ENCODE results near the gene TBL3.

The TBL3 gene

DNA sequence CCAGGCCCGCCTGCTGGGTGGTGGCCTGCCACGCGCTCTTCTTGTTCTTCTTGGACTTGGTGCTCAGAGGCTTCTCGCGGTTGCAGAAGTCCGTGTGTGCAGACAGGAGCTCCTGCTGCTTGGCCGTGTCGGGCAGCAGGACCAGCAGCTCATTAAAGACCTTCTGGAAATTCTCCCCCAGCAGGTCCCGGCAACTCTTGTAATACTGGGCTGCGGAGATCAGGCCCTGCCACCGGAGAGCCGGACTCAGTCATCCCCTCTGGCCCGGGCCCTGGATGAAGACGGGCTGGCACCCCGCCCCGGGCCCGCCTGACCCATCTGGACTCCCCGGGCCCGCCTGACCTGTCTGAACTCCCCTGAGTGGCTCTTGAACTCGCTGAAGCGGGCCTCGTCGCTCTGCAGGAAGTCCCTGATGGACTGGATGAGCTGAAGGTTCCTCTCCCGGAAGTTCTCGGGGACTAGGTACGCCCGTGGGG, 26.5 kb downstream of the TBL3 start:
- H3K27ac ChIP-seq (ENCODE audit: low read length) = no peak overlapping the region

GRCh38 chr16:1998852-1999801, 27.3 kb downstream of the TBL3 start:
- peaks cover 3 to 20% of the 10 kb centered on the region in 2 donors for H3K4me1 ChIP-seq (ENCODE audit: control insufficient read depth in 1 of 2, insufficient read depth in 2 of 2, low read length in 2 of 2)
- peaks cover 23 to 63% of the 10 kb centered on the region in 2 donors for H3K36me3 ChIP-seq (ENCODE audit: control insufficient read depth in 1 of 2, insufficient read depth in 2 of 2, low read length in 2 of 2)
- no peaks in the 10 kb centered on the region for H3K27me3 ChIP-seq (ENCODE audit: low read depth, low read length)
- H3K4me3 ChIP-seq (ENCODE audit: low read depth in 1 of 2, low read length in 2 of 2) = no peak overlapping the region
- H3K9me3 ChIP-seq (ENCODE audit: control insufficient read depth in 1 of 2, low read length in 2 of 2) = no peaks in the 10 kb centered on the region
- no peak overlapping the region for H3K27ac ChIP-seq (ENCODE audit: low read length)

More for the DNA sequence above, 26.5 kb downstream of the TBL3 start:
- peaks cover 0 to 12% of the 10 kb centered on the region in 2 donors for H3K4me1 ChIP-seq (ENCODE audit: control insufficient read depth in 1 of 2, insufficient read depth in 2 of 2, low read length in 2 of 2)
- no peaks in the 10 kb centered on the region for H3K27me3 ChIP-seq (ENCODE audit: low read depth, low read length)
- no peaks in the 10 kb centered on the region for H3K9me3 ChIP-seq (ENCODE audit: control insufficient read depth in 1 of 2, low read length in 2 of 2)
- peaks cover 23 to 62% of the 10 kb centered on the region in 2 donors for H3K36me3 ChIP-seq (ENCODE audit: control insufficient read depth in 1 of 2, insufficient read depth in 2 of 2, low read length in 2 of 2)
- H3K4me3 ChIP-seq (ENCODE audit: low read depth in 1 of 2, low read length in 2 of 2) = no peak overlapping the region

GRCh38 chr16:1999866-2000514, 28.1 kb downstream of the TBL3 start:
- peaks cover 6 to 28% of the 10 kb centered on the region in 2 donors for H3K4me1 ChIP-seq (ENCODE audit: control insufficient read depth in 1 of 2, insufficient read depth in 2 of 2, low read length in 2 of 2)
- H3K27ac ChIP-seq (ENCODE audit: low read length) = no peak overlapping the region
- no peak overlapping the region for H3K4me3 ChIP-seq (ENCODE audit: low read depth in 1 of 2, low read length in 2 of 2)
- H3K36me3 ChIP-seq (ENCODE audit: control insufficient read depth in 1 of 2, insufficient read depth in 2 of 2, low read length in 2 of 2) = peaks cover 23 to 63% of the 10 kb centered on the region in 2 donors
- no peaks in the 10 kb centered on the region for H3K27me3 ChIP-seq (ENCODE audit: low read depth, low read length)
- no peaks in the 10 kb centered on the region for H3K9me3 ChIP-seq (ENCODE audit: control insufficient read depth in 1 of 2, low read length in 2 of 2)

- no peak overlapping the region for H3K27ac ChIP-seq (ENCODE audit: low read length)
- H3K36me3 ChIP-seq (ENCODE audit: control insufficient read depth in 1 of 2, insufficient read depth in 2 of 2, low read length in 2 of 2) = peaks cover 23 to 63% of the 10 kb centered on the region in 2 donors
- H3K27me3 ChIP-seq (ENCODE audit: low read depth, low read length) = no peaks in the 10 kb centered on the region
- H3K9me3 ChIP-seq (ENCODE audit: control insufficient read depth in 1 of 2, low read length in 2 of 2) = no peaks in the 10 kb centered on the region
- no peak overlapping the region for H3K4me3 ChIP-seq (ENCODE audit: low read depth in 1 of 2, low read length in 2 of 2)
- H3K4me1 ChIP-seq (ENCODE audit: control insufficient read depth in 1 of 2, insufficient read depth in 2 of 2, low read length in 2 of 2) = peaks cover 6 to 39% of the 10 kb centered on the region in 2 donors
These were observed 29.2 kb downstream of the TBL3 start for GRCh38 chr16:2001035-2001434.

DNA sequence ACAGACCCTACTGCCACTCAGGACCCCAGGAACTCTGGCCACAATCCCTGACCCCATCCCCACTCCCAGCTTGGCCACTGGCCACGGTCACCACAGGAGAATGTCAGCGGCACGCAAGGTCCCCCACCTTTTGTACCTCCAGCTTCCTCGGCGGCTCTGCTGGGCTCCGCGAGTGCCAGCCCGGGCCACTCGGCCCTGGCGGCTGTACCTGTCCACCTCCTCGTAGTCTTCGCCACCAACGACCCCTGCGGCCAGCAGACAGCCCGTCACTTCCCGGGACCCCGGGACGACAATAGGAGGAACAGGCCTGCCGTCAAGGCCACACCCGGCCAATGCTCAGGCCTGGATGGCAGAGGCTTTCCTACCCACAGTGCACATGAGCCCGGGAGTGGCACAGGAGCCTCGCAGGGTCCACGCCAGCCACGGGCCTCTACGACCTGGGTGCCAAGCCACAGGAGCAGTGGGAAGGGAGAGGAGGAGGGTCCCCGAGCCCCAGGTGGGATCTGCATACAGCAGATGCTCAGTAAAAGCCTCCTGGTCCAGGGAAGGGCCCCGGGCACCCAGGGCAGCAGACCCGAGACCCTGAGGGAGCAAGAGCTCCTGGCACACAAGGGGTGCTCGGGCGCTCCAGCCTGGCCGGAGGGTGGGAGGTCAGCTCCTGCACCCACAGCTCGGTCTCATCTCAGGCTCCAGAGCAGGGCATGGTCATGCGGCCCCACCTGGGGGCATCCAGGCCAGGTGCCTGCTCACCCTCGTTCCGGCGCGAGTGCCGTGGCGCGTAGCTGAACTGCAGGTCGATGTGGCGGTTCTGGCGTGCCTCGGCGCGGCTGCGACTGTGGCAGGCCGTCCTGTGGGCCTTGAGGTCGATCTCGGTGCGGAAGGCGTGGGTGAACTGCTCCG, 29.9 kb downstream of the TBL3 start:
- H3K36me3 ChIP-seq (ENCODE audit: control insufficient read depth in 1 of 2, insufficient read depth in 2 of 2, low read length in 2 of 2) = peaks cover 23 to 61% of the 10 kb centered on the region in 2 donors
- peaks cover 6 to 45% of the 10 kb centered on the region in 2 donors for H3K4me1 ChIP-seq (ENCODE audit: control insufficient read depth in 1 of 2, insufficient read depth in 2 of 2, low read length in 2 of 2)
- no peaks in the 10 kb centered on the region for H3K9me3 ChIP-seq (ENCODE audit: control insufficient read depth in 1 of 2, low read length in 2 of 2)
- no peak overlapping the region for H3K4me3 ChIP-seq (ENCODE audit: low read depth in 1 of 2, low read length in 2 of 2)
- no peak overlapping the region for H3K27ac ChIP-seq (ENCODE audit: low read length)
- H3K27me3 ChIP-seq (ENCODE audit: low read depth, low read length) = no peaks in the 10 kb centered on the region

- peaks cover 23 to 54% of the 10 kb centered on the region in 2 donors for H3K36me3 ChIP-seq (ENCODE audit: control insufficient read depth in 1 of 2, insufficient read depth in 2 of 2, low read length in 2 of 2)
- no peak overlapping the region for H3K27ac ChIP-seq (ENCODE audit: low read length)
- no peaks in the 10 kb centered on the region for H3K9me3 ChIP-seq (ENCODE audit: control insufficient read depth in 1 of 2, low read length in 2 of 2)
- H3K4me1 ChIP-seq (ENCODE audit: control insufficient read depth in 1 of 2, insufficient read depth in 2 of 2, low read length in 2 of 2) = peaks cover 10 to 49% of the 10 kb centered on the region in 2 donors
- H3K4me3 ChIP-seq (ENCODE audit: low read depth in 1 of 2, low read length in 2 of 2) = no peak overlapping the region
- H3K27me3 ChIP-seq (ENCODE audit: low read depth, low read length) = no peaks in the 10 kb centered on the region
These were observed 30.8 kb downstream of the TBL3 start for GRCh38 chr16:2002406-2003230.

DNA sequence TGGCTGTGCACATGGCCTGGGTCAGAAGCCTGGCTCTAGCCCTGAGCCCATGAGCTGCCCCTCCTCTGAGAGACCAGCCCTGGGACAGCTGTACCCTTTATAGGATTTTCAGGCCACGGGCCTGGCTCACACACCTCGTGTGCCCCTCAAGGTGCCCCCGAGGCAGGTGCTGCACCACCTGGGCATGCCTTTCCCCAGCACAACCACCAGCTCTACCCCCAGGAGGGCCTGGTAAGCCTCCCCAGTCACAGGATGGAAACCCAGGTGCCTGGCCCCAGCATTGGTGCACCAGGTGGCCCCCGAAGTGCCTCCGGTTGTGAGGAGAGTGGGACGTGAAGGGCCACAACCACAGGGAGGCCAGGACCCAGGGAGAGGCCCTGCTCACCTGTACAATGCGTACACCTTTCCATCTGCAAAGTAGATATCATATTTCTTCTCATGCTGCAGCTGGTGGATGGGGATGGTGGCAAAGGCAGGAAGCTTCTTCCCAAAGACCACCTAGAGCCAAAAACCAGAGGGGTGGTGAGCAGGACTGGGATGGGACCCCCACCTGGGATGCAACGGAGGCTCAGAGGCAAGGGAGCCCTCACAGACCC, 31.5 kb downstream of the TBL3 start:
- H3K27ac ChIP-seq (ENCODE audit: low read length) = no peak overlapping the region

DNA sequence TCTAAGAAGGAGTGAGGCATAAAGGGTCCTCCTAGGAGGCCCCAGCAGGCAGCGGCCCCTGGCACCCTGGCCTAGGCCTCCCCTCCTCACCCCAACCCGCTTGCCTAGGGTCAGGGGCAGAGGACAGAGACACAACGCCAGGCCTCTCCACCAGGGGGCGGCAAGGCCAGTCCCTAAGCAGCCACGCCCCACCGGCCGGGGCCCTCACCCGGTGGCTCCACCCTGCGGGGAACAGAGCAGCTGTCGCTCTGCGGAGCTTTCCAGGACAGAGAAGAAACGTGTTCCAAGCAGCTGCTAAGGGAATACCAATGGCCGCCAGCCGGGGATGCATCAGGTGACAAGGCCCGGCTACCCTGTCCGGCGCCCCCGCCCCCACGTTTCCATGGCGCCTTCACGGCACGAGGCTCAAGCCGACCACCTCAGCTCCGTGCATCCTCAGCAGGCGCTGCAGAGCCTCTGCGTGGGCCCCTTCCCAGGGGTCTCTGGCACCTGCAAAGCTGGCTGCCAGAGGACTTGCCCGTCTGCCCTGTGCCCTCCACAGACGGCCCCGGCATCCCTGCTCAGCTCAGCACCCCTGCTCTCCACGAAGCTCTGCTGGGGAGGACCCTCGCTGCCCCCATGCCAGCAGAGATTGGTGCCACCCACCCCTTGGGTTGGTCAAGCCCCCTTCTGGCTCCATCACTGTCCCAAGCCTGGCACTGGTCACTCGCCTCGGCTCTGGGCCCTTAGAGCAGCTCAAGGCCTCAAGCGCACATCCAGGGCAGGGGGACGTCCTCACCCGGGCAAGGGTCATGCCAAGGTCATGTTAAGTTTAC, 32.2 kb downstream of the TBL3 start:
- H3K36me3 ChIP-seq (ENCODE audit: control insufficient read depth in 1 of 2, insufficient read depth in 2 of 2, low read length in 2 of 2) = peaks cover 23 to 44% of the 10 kb centered on the region in 2 donors
- no peaks in the 10 kb centered on the region for H3K9me3 ChIP-seq (ENCODE audit: control insufficient read depth in 1 of 2, low read length in 2 of 2)
- H3K27ac ChIP-seq (ENCODE audit: low read length) = no peak overlapping the region
- H3K4me1 ChIP-seq (ENCODE audit: control insufficient read depth in 1 of 2, insufficient read depth in 2 of 2, low read length in 2 of 2) = peaks cover 21 to 59% of the 10 kb centered on the region in 2 donors
- H3K27me3 ChIP-seq (ENCODE audit: low read depth, low read length) = no peaks in the 10 kb centered on the region
- H3K4me3 ChIP-seq (ENCODE audit: low read depth in 1 of 2, low read length in 2 of 2) = peak overlapping the region in 1 of 2 donors; percentile 7

More for the DNA sequence above, 31.5 kb downstream of the TBL3 start:
- no peak overlapping the region for H3K4me3 ChIP-seq (ENCODE audit: low read depth in 1 of 2, low read length in 2 of 2)
- H3K27me3 ChIP-seq (ENCODE audit: low read depth, low read length) = no peaks in the 10 kb centered on the region
- H3K4me1 ChIP-seq (ENCODE audit: control insufficient read depth in 1 of 2, insufficient read depth in 2 of 2, low read length in 2 of 2) = peaks cover 17 to 52% of the 10 kb centered on the region in 2 donors
- H3K9me3 ChIP-seq (ENCODE audit: control insufficient read depth in 1 of 2, low read length in 2 of 2) = no peaks in the 10 kb centered on the region
- peaks cover 23 to 49% of the 10 kb centered on the region in 2 donors for H3K36me3 ChIP-seq (ENCODE audit: control insufficient read depth in 1 of 2, insufficient read depth in 2 of 2, low read length in 2 of 2)

DNA sequence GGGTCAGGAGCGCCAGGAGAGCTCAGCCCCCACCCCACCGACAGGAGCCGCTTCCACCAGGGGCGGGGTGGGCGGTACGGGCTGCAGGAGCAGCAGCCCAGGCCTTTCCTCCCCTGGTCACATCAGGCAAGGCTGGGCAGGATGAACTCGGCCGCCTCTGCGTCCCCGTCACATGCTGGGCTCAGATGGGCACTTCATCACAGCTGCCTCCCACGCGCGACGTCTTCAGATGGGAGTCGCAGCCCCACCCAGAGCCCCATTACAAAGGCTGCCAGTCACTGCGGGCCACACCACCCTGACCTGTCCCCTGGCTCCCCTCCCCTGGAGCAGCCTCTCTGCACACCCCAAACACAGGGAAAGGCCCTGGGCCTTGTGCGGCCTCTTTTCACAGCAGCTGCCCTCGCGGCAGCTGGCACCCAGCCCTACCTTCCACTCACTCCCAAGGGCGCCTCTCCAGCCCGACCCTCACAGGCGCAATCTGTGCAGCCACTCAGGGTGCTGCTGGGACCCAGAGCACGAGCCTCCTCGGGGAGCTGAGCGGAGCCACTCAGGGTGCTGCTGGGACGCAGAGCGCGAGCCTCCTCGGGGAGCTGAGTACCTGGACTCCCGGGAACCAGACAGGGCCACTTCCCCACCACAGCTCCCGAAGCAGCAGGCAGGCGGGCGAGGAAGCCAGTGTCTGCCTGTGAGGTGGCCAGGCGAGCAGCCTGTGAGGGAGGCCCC, 33.1 kb downstream of the TBL3 start:
- Histone ChIP-seq H3K36me3 (ENCODE audit: control insufficient read depth in 1 of 2, insufficient read depth in 2 of 2, low read length in 2 of 2) (peaks cover 19 to 35% of the 10 kb centered on the region in 2 donors), H3K27ac (ENCODE audit: low read length) (no peak overlapping the region), H3K4me3 (ENCODE audit: low read depth in 1 of 2, low read length in 2 of 2) (no peak overlapping the region), H3K9me3 (ENCODE audit: control insufficient read depth in 1 of 2, low read length in 2 of 2) (no peaks in the 10 kb centered on the region), H3K27me3 (ENCODE audit: low read depth, low read length) (no peaks in the 10 kb centered on the region), H3K4me1 (ENCODE audit: control insufficient read depth in 1 of 2, insufficient read depth in 2 of 2, low read length in 2 of 2) (peaks cover 21 to 61% of the 10 kb centered on the region in 2 donors)
